Testis (tissue), 3 donors: ENCODE data around the gene CDH13. TPM values are rescaled to one million over a fixed set of nuclear protein-coding genes. Genes with fewer than 3 reads are reported as not detected.

Experiments
- DNase-seq: peaks from one replicate; pipeline ENCODE4 v3.0.0-alpha.2; 2019
- H3K27ac ChIP-seq, 2 donors: fragments of 200-600 bp; sonication (generic); one replicate each; pipeline ENCODE4 v1.5.1; 2019
- H3K27me3 ChIP-seq: fragments of 200-600 bp; sonication (generic); one replicate; pipeline ENCODE4 v1.5.1; 2019
- H3K36me3 ChIP-seq: fragments of 200-600 bp; sonication (generic); one replicate; pipeline ENCODE4 v1.5.1; 2017; ENCODE audit warnings: low read depth; ENCODE audit errors: missing control alignments
- H3K4me1 ChIP-seq: fragments of 200-600 bp; sonication (generic); one replicate; pipeline ENCODE4 v1.5.1; 2019
- H3K4me3 ChIP-seq, 2 donors: fragments of 200-600 bp; sonication (generic); one replicate each; pipeline ENCODE4 v1.5.1; 2017 to 2019
- H3K9me3 ChIP-seq: fragments of 200-600 bp; sonication (generic); one replicate; pipeline ENCODE4 v1.5.1; 2017
- CTCF ChIP-seq, 3 experiments: fragments of 450-650 bp in 2 of 3; fragments of 200-600 bp in 1 of 3; sonication (generic) in 1 of 3; IDR thresholded peaks; one replicate each; pipeline ENCODE4 v1.5.1; 2016 to 2019; ENCODE audit warnings: antibody characterized with exemption in 3 of 3, mild to moderate bottlenecking in 2 of 3, moderate library complexity in 1 of 3
- POLR2A ChIP-seq: fragments of 450-650 bp; IDR thresholded peaks from one replicate; pipeline ENCODE4 v1.6.1; 2017; ENCODE audit warnings: antibody characterized with exemption, mild to moderate bottlenecking, moderate library complexity
- WGBS, 2 donors: methylation state at CpG; one replicate each; pipeline ENCODE4 v1.1.5; 2018; 5-methylcytosine and 5-hydroxymethylcytosine counted together
- intact Hi-C: fragments of 100-400 bp; cut with DNase I; formaldehyde crosslinking; loops from one replicate; pipeline ENCODE4 v1.15.1; 2023; ENCODE audit warnings: low total_unique reads
- polyA plus RNA-seq: library from polyadenylated mRNA; stranded (reverse); fragments of 350-450 nt; fragmentation: Illumina TruSeq; extraction: RNeasy Lipid Tissue Mini Kit (QIAGEN cat#74804); gene quantifications from one replicate; pipeline ENCODE4 v1.2.3, GENCODE V29; 2014; ENCODE audit warnings: low read depth, low replicate concordance; ENCODE audit not compliant: insufficient read depth
- total RNA-seq, 2 donors: library from RNA; depleted of rRNA; stranded (reverse); fragments of >200 nt; gene quantifications; one replicate each; pipeline ENCODE4 v1.2.3, GENCODE V29; 2016

The CDH13 gene
- total and polyA plus RNA-seq, 3 donors from 2014 or later: 1.2 to 11.1 (median 2.0) TPM

- no peak for TF ChIP-seq CTCF (IDR thresholded peaks at IDR 0.05)
- TF ChIP-seq POLR2A: no peak
- intact Hi-C loops: no loop called here
- Histone ChIP-seq H3K4me3 (no peak overlapping the region), H3K27me3 (no peaks in the 10 kb centered on the region), H3K4me1 (no peaks in the 10 kb centered on the region), H3K27ac (no peak overlapping the region), H3K36me3 (no peaks in the 10 kb centered on the region), H3K9me3 (no peaks in the 10 kb centered on the region)
- DNase-seq: no peak
- 54 to 60% methylated on average over 5 of the region's 5 CpGs for WGBS, 2 donors
Measured at GRCh38 chr16:83769397-83770008, 1142.7 kb downstream of the CDH13 start.

GRCh38 chr16:83771306-83771942 is 1144.7 kb downstream of the CDH13 start:
- 59 to 67% methylated on average over 5 of the region's 5 CpGs for WGBS, 2 donors
- no peaks in the 10 kb centered on the region for H3K36me3 ChIP-seq
- H3K27ac ChIP-seq: no peak overlapping the region
- intact Hi-C loops: no loop called here
- H3K4me3 ChIP-seq: no peak overlapping the region
- no peaks in the 10 kb centered on the region for H3K4me1 ChIP-seq
- TF ChIP-seq CTCF (IDR thresholded peaks at IDR 0.05): no peak
- no peak for TF ChIP-seq POLR2A
- H3K9me3 ChIP-seq: no peaks in the 10 kb centered on the region
- H3K27me3 ChIP-seq: no peaks in the 10 kb centered on the region
- DNase-seq: peak; percentile 21

- no peak overlapping the region for H3K27ac ChIP-seq
- H3K4me1 ChIP-seq: no peaks in the 10 kb centered on the region
- H3K27me3 ChIP-seq: no peaks in the 10 kb centered on the region
- TF ChIP-seq POLR2A (no peak), CTCF (IDR thresholded peaks at IDR 0.05) (no peak)
- WGBS, 2 donors: 59 to 70% methylated on average over 1 of the region's 1 CpG
- intact Hi-C loops: no loop called here
- no peaks in the 10 kb centered on the region for H3K36me3 ChIP-seq
- no peaks in the 10 kb centered on the region for H3K9me3 ChIP-seq
- H3K4me3 ChIP-seq: no peak overlapping the region
- DNase-seq: no peak
Measured at GRCh38 chr16:83772806-83773205, 1146.0 kb downstream of the CDH13 start.

GRCh38 chr16:83774066-83774465 is 1147.3 kb downstream of the CDH13 start:
- intact Hi-C loops: no loop called here
- H3K27ac ChIP-seq: no peak overlapping the region
- H3K4me1 ChIP-seq: no peaks in the 10 kb centered on the region
- H3K27me3 ChIP-seq: no peaks in the 10 kb centered on the region
- no peaks in the 10 kb centered on the region for H3K36me3 ChIP-seq
- no peaks in the 10 kb centered on the region for H3K9me3 ChIP-seq
- DNase-seq: no peak
- H3K4me3 ChIP-seq: no peak overlapping the region
- TF ChIP-seq POLR2A (no peak), CTCF (IDR thresholded peaks at IDR 0.05) (no peak)
- 85 to 92% methylated on average over 4 of the region's 4 CpGs for WGBS, 2 donors

GRCh38 chr16:83776944-83777343 is 1150.2 kb downstream of the CDH13 start:
- Histone ChIP-seq H3K4me3 (no peak overlapping the region), H3K36me3 (no peaks in the 10 kb centered on the region), H3K27me3 (no peaks in the 10 kb centered on the region), H3K27ac (no peak overlapping the region), H3K4me1 (peaks cover 13% of the 10 kb centered on the region), H3K9me3 (no peaks in the 10 kb centered on the region)
- intact Hi-C loops: no loop called here
- 75 to 92% methylated on average over 8 to 9 of the region's 9 CpGs for WGBS, 2 donors
- TF ChIP-seq CTCF (IDR thresholded peaks at IDR 0.05) (no peak), POLR2A (no peak)
- DNase-seq: no peak
